MM.1S (cell line): ENCODE measurements around the gene TNFRSF12A.
A peak's percentile ranks its signal among the peaks of the same experiment; 100 is the strongest.

Experiments
- DNase-seq: peaks from one replicate; pipeline ENCODE4 v3.0.0-alpha.2; 2015
- H2AFZ ChIP-seq: fragments of 300-600 bp; sonication (generic); 2 replicates; pipeline ENCODE4 v1.6.0; 2016; ENCODE audit warnings: antibody characterized with exemption, low read length
- H3F3A ChIP-seq: fragments of 300-600 bp; sonication (generic); 2 replicates; pipeline ENCODE4 v1.6.1; 2016; ENCODE audit warnings: mild to moderate bottlenecking, antibody characterized with exemption, low read length, moderate library complexity, mixed read lengths; ENCODE audit not compliant: insufficient read depth
- H3K27ac ChIP-seq: fragments of 300-600 bp; sonication (generic); 2 replicates; pipeline ENCODE4 v1.5.1; 2016; ENCODE audit warnings: mild to moderate bottlenecking, low read length
- H3K27me3 ChIP-seq: fragments of 300-600 bp; sonication (generic); replicated peaks from 2 replicates; pipeline ENCODE4 v1.6.0; 2016; ENCODE audit warnings: low read length; ENCODE audit not compliant: insufficient read depth
- H3K36me3 ChIP-seq: fragments of 300-600 bp; sonication (generic); replicated peaks from 2 replicates; pipeline ENCODE4 v1.6.1; 2016; ENCODE audit warnings: mild to moderate bottlenecking, low read length, mixed read lengths; ENCODE audit not compliant: insufficient read depth
- H3K4me1 ChIP-seq: fragments of 300-600 bp; sonication (generic); 2 replicates; pipeline ENCODE4 v1.6.1; 2016; ENCODE audit warnings: low read length, mixed read lengths
- H3K4me2 ChIP-seq: fragments of 300-600 bp; sonication (generic); 2 replicates; pipeline ENCODE4 v1.6.0; 2016; ENCODE audit warnings: low read depth, low read length
- H3K4me3 ChIP-seq: fragments of 300-600 bp; sonication (generic); 2 replicates; pipeline ENCODE4 v1.5.1; 2016; ENCODE audit warnings: low read length, mixed read lengths
- H3K79me2 ChIP-seq: fragments of 300-600 bp; sonication (generic); 2 replicates; pipeline ENCODE4 v1.6.1; 2016; ENCODE audit warnings: mixed run types, low read length, mixed read lengths
- H3K9ac ChIP-seq: fragments of 300-600 bp; sonication (generic); 2 replicates; pipeline ENCODE4 v1.6.1; 2016; ENCODE audit warnings: low read length, mixed read lengths
- H3K9me2 ChIP-seq: fragments of 300-600 bp; sonication (generic); replicated peaks from 2 replicates; pipeline ENCODE4 v1.6.1; 2016; ENCODE audit warnings: mild to moderate bottlenecking, low read length, mixed read lengths; ENCODE audit not compliant: insufficient read depth
- H3K9me3 ChIP-seq: fragments of 300-600 bp; sonication (generic); replicated peaks from 2 replicates; pipeline ENCODE4 v1.6.1; 2016; ENCODE audit warnings: mild to moderate bottlenecking, low read length, mixed read lengths; ENCODE audit not compliant: insufficient read depth
- H4K20me1 ChIP-seq: fragments of 300-600 bp; sonication (generic); 2 replicates; pipeline ENCODE4 v1.6.1; 2016; ENCODE audit warnings: mild to moderate bottlenecking, low read length, moderate library complexity, mixed read lengths; ENCODE audit not compliant: insufficient read depth
- CTCF ChIP-seq: fragments of 300-600 bp; sonication (generic); IDR thresholded peaks from 2 replicates; pipeline ENCODE4 v1.5.1; 2016; ENCODE audit warnings: antibody characterized with exemption, low read length, mixed read lengths
- EZH2 ChIP-seq: fragments of 300-600 bp; sonication (generic); optimal IDR thresholded peaks from 2 replicates; pipeline ENCODE3; 2017; ENCODE audit warnings: low read depth, mild to moderate bottlenecking, antibody characterized with exemption, low read length, mixed read lengths
- EZH2phosphoT487 ChIP-seq: fragments of 300-600 bp; sonication (generic); IDR thresholded peaks from 2 replicates; pipeline ENCODE4 v1.6.1; 2018; ENCODE audit warnings: antibody characterized with exemption, low read length

Gene TNFRSF12A

GRCh38 chr16:3003582-3004270 lies 16.4 kb upstream of the TNFRSF12A start:
- DNase-seq: peak; percentile 99
- peaks cover 54% of the 10 kb centered on the region for H3K27me3 ChIP-seq
- no peak overlapping the region for H3K27ac ChIP-seq
- no peaks in the 10 kb centered on the region for H3K9me2 ChIP-seq
- peak overlapping the region; percentile 66; the same call in 1 of the 2 replicates for H3K4me2 ChIP-seq
- H3K4me3 ChIP-seq: no peak overlapping the region
- no peak overlapping the region for H3K9ac ChIP-seq
- H2AFZ ChIP-seq: no peak overlapping the region
- H3K4me1 ChIP-seq: peaks cover 11% of the 10 kb centered on the region
- no peaks in the 10 kb centered on the region for H3K9me3 ChIP-seq
- H3K79me2 ChIP-seq: no peaks in the 10 kb centered on the region
- H4K20me1 ChIP-seq: no peaks in the 10 kb centered on the region
- no peaks in the 10 kb centered on the region for H3K36me3 ChIP-seq
- peaks cover 3% of the 10 kb centered on the region; the same call in 1 of the 2 replicates for H3F3A ChIP-seq
- TF ChIP-seq CTCF: peak; percentile 48
- no peak for TF ChIP-seq EZH2phosphoT487

GRCh38 chr16:3004319-3004718 lies 15.8 kb upstream of the TNFRSF12A start:
- H4K20me1 ChIP-seq: no peaks in the 10 kb centered on the region

GRCh38 chr16:3004781-3005284 lies 15.3 kb upstream of the TNFRSF12A start:
- TF ChIP-seq CTCF (no peak), EZH2phosphoT487 (no peak), EZH2 (no peak)
- Histone ChIP-seq H3K9me2 (no peaks in the 10 kb centered on the region), H3K27me3 (peaks cover 54% of the 10 kb centered on the region), H3F3A (peaks cover 3% of the 10 kb centered on the region; the same call in 1 of the 2 replicates), H3K79me2 (no peaks in the 10 kb centered on the region), H3K36me3 (no peaks in the 10 kb centered on the region), H3K9ac (no peak overlapping the region), H2AFZ (peak overlapping the region; percentile 50), H3K4me2 (peak overlapping the region; percentile 87), H3K4me1 (peaks cover 11% of the 10 kb centered on the region), H3K4me3 (peak overlapping the region; percentile 51), H3K9me3 (no peaks in the 10 kb centered on the region), H4K20me1 (no peaks in the 10 kb centered on the region), H3K27ac (no peak overlapping the region)
- no peak for DNase-seq

More at GRCh38 chr16:3004319-3004718, 15.8 kb upstream of the TNFRSF12A start:
- H3K9me2 ChIP-seq: no peaks in the 10 kb centered on the region
- no peak overlapping the region for H3K9ac ChIP-seq
- peaks cover 54% of the 10 kb centered on the region for H3K27me3 ChIP-seq
- H3F3A ChIP-seq: peaks cover 3% of the 10 kb centered on the region; the same call in 1 of the 2 replicates
- no peak overlapping the region for H3K27ac ChIP-seq
- H3K4me1 ChIP-seq: peaks cover 11% of the 10 kb centered on the region
- no peaks in the 10 kb centered on the region for H3K79me2 ChIP-seq
- no peaks in the 10 kb centered on the region for H3K36me3 ChIP-seq
- H2AFZ ChIP-seq: no peak overlapping the region
- H3K9me3 ChIP-seq: no peaks in the 10 kb centered on the region
- no peak overlapping the region for H3K4me2 ChIP-seq
- H3K4me3 ChIP-seq: no peak overlapping the region
- peak; percentile 35 for DNase-seq
- TF ChIP-seq CTCF (no peak), EZH2 (no peak), EZH2phosphoT487 (no peak)
